Measurements from ENCODE around the gene SULT1A2.
"Not testable (repeated sequence)": the region's sequence is repeated elsewhere in the genome, so short reads cannot be mapped to it uniquely, and the experiment has no call there.

Gene SULT1A2

GRCh38 chr16:28596840-28597691, at the start of gene SULT1A2:
SULT1A2 (minus strand) TSS chr16:28597050; CDS start chr16:28595930, 1,120 bp downstream.
- DNase-seq (ENCODE audit: low read depth): no peak

DNA sequence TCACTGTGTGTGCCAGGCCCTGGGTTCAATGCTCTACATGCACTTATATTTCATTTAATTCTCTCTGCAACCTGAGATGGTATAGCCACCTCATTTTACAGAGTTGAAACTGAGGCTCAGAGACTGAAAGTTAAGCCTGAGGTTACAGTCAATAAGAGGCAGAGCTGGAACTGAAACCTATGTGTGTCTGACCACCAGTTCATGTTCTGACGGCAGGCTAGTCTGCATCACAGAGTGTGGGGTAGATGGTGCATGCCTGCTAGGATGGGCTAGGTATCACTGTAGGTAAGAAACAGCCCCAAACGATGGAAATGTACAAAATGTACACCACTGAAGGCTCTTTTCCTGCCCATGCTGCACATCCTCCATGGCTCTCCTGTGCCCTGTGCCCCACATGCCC, 43.1 kb upstream of the SULT1A2 start:
- DNase-seq (ENCODE audit: low read depth): not testable (repeated sequence)

- not testable (repeated sequence) for DNase-seq (ENCODE audit: low read depth)
Measured at GRCh38 chr16:28638359-28638758, 41.5 kb upstream of the SULT1A2 start.

GRCh38 chr16:28637765-28638164, 40.9 kb upstream of the SULT1A2 start, which contains the start of gene NPIPB8:
NPIPB8 (plus strand) TSS chr16:28638065; CDS start chr16:28638361, 296 bp downstream.
- not testable (repeated sequence) for DNase-seq (ENCODE audit: low read depth)

GRCh38 chr16:28636093-28636823, 39.4 kb upstream of the SULT1A2 start:
- not testable (repeated sequence) for DNase-seq (ENCODE audit: low read depth)

- DNase-seq (ENCODE audit: low read depth): not testable (repeated sequence)
Measured at GRCh38 chr16:28630905-28631304, 34.1 kb upstream of the SULT1A2 start.

GRCh38 chr16:28623172-28623711, 26.4 kb upstream of the SULT1A2 start:
- no peak for DNase-seq (ENCODE audit: low read depth)

DNA sequence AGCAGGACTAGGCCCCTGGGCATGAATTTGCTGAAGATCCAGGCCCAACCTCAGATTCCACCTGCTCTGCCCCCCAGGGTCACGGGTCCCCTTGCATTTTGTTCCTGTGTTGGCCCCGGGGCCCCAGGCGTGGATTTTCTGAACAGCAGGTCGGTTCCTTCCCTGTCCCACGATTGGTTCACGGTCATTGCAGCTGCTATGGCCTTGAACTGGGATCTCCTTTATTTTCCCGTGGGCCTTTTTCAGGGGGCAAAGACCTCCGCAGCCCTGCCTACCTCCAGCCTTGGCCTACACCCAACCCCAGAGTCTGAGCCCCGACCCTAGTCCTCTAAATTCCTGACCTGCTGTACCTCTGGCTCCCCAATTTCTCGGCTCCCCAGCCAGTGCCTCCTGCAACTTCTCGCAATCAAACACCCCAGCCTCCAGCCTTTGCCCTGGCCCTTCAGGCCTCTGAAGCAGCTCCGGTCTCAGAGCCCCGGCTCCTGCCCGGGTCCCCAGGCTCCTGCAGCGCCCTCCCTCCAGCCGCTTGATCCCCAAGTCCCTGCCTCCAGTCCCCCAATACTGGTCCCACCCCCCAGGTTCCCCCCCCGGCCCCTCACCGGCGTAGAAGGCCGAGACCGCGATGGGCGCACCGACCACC, 25.8 kb upstream of the SULT1A2 start:
- not testable (repeated sequence) for DNase-seq (ENCODE audit: low read depth)

GRCh38 chr16:28621481-28622155, 24.8 kb upstream of the SULT1A2 start:
- DNase-seq (ENCODE audit: low read depth): no peak

DNA sequence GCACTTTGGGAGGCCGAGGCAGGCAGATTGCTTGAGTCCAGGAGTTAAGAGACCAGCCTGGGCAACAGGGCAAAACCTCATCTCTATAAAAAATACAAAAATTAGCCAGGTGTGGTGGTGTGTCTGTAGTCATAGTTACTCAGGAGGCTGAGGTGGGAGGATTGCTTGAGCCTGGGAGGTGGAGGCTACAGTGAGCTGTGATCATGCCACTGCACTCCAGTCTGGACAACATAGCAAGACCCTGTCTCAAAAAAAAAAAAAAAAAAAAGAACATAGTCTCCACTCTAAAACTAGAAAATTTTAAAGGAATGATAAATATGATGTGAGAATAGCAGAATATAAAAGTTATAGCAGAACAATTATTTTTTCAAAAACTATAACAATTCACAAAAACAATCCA, 23.5 kb upstream of the SULT1A2 start:
- DNase-seq (ENCODE audit: low read depth): not testable (repeated sequence)

DNA sequence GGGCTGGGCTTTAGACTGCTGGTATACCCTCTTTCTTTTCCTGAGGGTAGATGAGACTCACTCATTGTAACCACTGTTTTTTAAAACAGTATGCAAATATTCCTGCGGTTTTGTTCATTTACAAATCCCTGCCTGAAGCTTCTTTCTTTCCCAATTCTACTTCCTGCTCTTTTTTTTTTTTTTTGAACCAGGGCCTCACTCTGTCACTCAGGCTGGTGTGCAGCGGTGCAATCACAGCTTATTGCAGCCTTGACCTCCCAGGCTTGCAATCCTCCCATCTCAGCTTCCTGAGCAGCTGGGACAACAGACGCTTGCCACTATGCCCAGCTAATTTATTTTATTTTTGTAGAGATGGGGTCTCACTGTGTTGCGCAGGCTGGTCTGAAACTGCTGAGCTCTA, 21.0 kb upstream of the SULT1A2 start:
- DNase-seq (ENCODE audit: low read depth): no peak

GRCh38 chr16:28616636-28617035, 19.8 kb upstream of the SULT1A2 start:
- DNase-seq (ENCODE audit: low read depth): no peak

DNA sequence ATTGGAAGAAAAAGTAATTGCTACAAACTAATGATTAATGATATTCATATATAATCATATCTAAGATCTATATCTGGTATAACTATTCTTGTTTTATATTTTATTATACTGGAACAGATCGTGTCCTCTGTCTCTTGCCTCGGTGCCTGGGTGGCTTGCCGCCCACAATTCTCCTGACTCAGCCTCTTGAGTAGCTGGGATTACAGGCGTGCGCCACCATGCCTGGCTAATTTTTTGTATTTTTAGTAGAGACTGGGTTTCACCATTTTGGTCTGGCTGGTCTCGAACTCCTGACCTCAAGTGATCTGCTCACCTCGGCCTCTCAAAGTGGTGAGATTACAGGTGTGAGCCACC, 19.4 kb upstream of the SULT1A2 start:
- not testable (repeated sequence) for DNase-seq (ENCODE audit: low read depth)

- not testable (repeated sequence) for DNase-seq (ENCODE audit: low read depth)
Measured at GRCh38 chr16:28615486-28616223, 18.8 kb upstream of the SULT1A2 start.

DNA sequence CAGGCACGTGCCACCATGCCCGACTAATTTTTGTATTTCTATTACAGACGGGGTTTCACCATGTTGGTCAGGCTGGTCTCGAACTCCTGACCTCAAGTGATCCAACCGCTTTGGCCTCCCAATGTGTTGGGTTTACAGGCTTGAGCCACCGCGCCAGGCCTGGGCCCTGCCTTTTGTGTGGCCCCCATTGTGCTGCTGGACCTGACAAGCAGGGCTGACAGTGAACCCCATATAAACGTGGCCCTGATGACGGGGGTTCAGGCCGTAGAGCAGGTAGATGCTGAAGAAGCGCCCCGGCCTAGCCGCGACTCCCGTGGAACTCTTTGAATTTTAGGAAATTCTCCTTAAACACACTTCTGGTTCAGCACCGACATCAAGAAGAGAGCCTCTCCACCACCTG, 17.7 kb upstream of the SULT1A2 start:
- DNase-seq (ENCODE audit: low read depth): not testable (repeated sequence)

GRCh38 chr16:28613912-28614311, 17.1 kb upstream of the SULT1A2 start:
- DNase-seq (ENCODE audit: low read depth): not testable (repeated sequence)

- DNase-seq (ENCODE audit: low read depth): not testable (repeated sequence)
Measured at GRCh38 chr16:28612359-28613280, 15.8 kb upstream of the SULT1A2 start.

GRCh38 chr16:28610595-28611191, 13.8 kb upstream of the SULT1A2 start:
- no peak for DNase-seq (ENCODE audit: low read depth)
